OCI-LY7 (cell line): ENCODE data around the gene FAM136A. TPM values are rescaled to one million over a fixed set of nuclear protein-coding genes. Genes with fewer than 3 reads are reported as not detected.

ENCODE experiments used
- BruUV-seq: library from RNA; stranded (reverse); fragments of 400-500 nt; replicated peaks from 2 replicates; lab custom pipeline; 2021; lab: Mats Ljungman, UMichigan
- CTCF ChIA-PET: fragments of 300-600 bp; sonication (Branson Sonifier 250); formaldehyde crosslinking; loops from one replicate; lab custom pipeline; 2022; ENCODE audit warnings: antibody characterized with exemption; ENCODE audit not compliant: unreplicated experiment; lab: Charles Lee
- POLR2A ChIA-PET: fragments of 300-600 bp; sonication (Branson Sonifier 250); formaldehyde crosslinking; loops from one replicate; lab custom pipeline; 2022; ENCODE audit warnings: antibody characterized with exemption; lab: Charles Lee
- DNase-seq: peaks from one replicate; pipeline ENCODE4 v3.0.0-alpha.2; 2015; ENCODE audit warnings: low spot score
- H2AFZ ChIP-seq: fragments of 200-600 bp; sonication (generic), shearing (Covaris generic); 2 replicates; pipeline ENCODE4 v1.6.1; 2014; ENCODE audit warnings: mild to moderate bottlenecking, antibody characterized with exemption, low read length, moderate library complexity
- H3K27ac ChIP-seq: fragments of 200-600 bp; sonication (generic); 2 replicates; pipeline ENCODE4 v1.5.1; 2014; ENCODE audit warnings: mixed run types, low read depth, mild to moderate bottlenecking, moderate library complexity, low read length, inconsistent platforms; ENCODE audit not compliant: poor library complexity, severe bottlenecking
- H3K36me3 ChIP-seq: fragments of 200-600 bp; sonication (generic); 2 replicates; pipeline ENCODE4 v1.6.1; 2014; ENCODE audit warnings: mild to moderate bottlenecking, antibody characterized with exemption, low read length, moderate library complexity, mixed read lengths; ENCODE audit not compliant: insufficient read depth
- H3K4me1 ChIP-seq: fragments of 200-600 bp; sonication (generic); 2 replicates; pipeline ENCODE4 v1.5.1; 2014; ENCODE audit warnings: mild to moderate bottlenecking, low read length; ENCODE audit not compliant: insufficient read depth, poor library complexity, severe bottlenecking
- H3K4me2 ChIP-seq: fragments of 200-600 bp; sonication (generic); 2 replicates; pipeline ENCODE4 v1.6.1; 2014; ENCODE audit warnings: mild to moderate bottlenecking, low read length
- H3K4me3 ChIP-seq: fragments of 200-600 bp; sonication (generic); 2 replicates; pipeline ENCODE4 v1.5.1; 2014; ENCODE audit warnings: mild to moderate bottlenecking, low read depth, low read length; ENCODE audit not compliant: poor library complexity, severe bottlenecking
- H3K79me2 ChIP-seq: fragments of 200-600 bp; sonication (generic); 2 replicates; pipeline ENCODE4 v1.6.1; 2016; ENCODE audit warnings: low read depth, mild to moderate bottlenecking, low read length, moderate library complexity, mixed read lengths; ENCODE audit not compliant: insufficient read depth
- H3K9me2 ChIP-seq: fragments of 200-600 bp; sonication (generic); 2 replicates; pipeline ENCODE4 v1.6.1; 2016; ENCODE audit warnings: mild to moderate bottlenecking, low read length, mixed read lengths; ENCODE audit not compliant: insufficient read depth
- H3K9me3 ChIP-seq: fragments of 200-600 bp; sonication (generic); 2 replicates; pipeline ENCODE4 v1.6.1; 2014; ENCODE audit warnings: mild to moderate bottlenecking, mixed run types, low read length, mixed read lengths
- H4K20me1 ChIP-seq: fragments of 200-600 bp; sonication (generic); 2 replicates; pipeline ENCODE4 v1.6.1; 2014; ENCODE audit warnings: mild to moderate bottlenecking, antibody characterized with exemption, low read length, moderate library complexity, mixed read lengths; ENCODE audit not compliant: insufficient read depth
- EZH2phosphoT487 ChIP-seq: fragments of 200-600 bp; sonication (generic); IDR thresholded peaks from 2 replicates; pipeline ENCODE4 v1.6.1; 2018; ENCODE audit warnings: low read depth, borderline replicate concordance, mild to moderate bottlenecking, mixed run types, antibody characterized with exemption, low read length, moderate library complexity, mixed read lengths
- intact Hi-C: fragments of 100-400 bp; cut with micrococcal nuclease; formaldehyde crosslinking; loops from one replicate; pipeline ENCODE4 v1.10.0; 2022; ENCODE audit not compliant: unreplicated experiment
- total RNA-seq, 2 experiments: library from RNA; depleted of rRNA in 1 of 2; stranded (reverse); fragments of >200 nt in 1 of 2; shearing (Covaris generic) in 1 of 2; gene quantifications; 2 replicates each; pipeline ENCODE4 v1.2.3, GENCODE V29; 2014 to 2022
- TF ChIP-seq, protein P1 (sequence below): fragments of 200-600 bp; sonication (generic); conservative IDR thresholded peaks from 2 replicates; pipeline ENCODE4 v1.5.1; 2014; ENCODE audit warnings: mild to moderate bottlenecking, antibody characterized with exemption, low read length, moderate library complexity, mixed read lengths

FAM136A gene
- total RNA-seq, 2 experiments from 2014 or later: 57.2 to 82.2 TPM

DNA sequence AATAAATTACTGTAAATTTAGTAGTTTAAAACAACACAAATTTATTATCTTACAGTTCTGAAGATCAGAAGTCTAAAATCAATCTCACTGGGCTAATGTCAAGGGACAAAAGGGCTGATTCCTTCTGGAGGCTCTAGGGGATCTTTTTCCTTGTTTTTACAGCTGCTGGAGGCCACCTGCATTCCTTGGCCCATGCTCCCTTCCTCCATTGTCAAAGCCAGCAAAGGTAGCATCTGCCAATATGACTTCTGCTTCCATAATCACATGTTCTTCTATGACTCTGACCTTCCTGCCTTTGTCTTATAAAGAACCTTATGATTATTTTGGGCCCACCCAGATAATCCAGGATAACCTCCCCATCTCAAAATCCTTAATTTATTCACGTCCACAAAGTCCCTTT, 46.0 kb upstream of the FAM136A start:
- intact Hi-C loops: no loop called here
- Histone ChIP-seq H3K9me2 (no peaks in the 10 kb centered on the region), H3K79me2 (no peaks in the 10 kb centered on the region), H3K4me3 (no peak overlapping the region), H4K20me1 (no peaks in the 10 kb centered on the region), H2AFZ (no peak overlapping the region), H3K4me2 (no peak overlapping the region), H3K36me3 (no peaks in the 10 kb centered on the region), H3K27ac (no peak overlapping the region), H3K4me1 (no peaks in the 10 kb centered on the region), H3K9me3 (no peaks in the 10 kb centered on the region)
- BruUV-seq: no TSS peak
- TF ChIP-seq EZH2phosphoT487: no peak
- TF ChIP-seq, protein P1, sequence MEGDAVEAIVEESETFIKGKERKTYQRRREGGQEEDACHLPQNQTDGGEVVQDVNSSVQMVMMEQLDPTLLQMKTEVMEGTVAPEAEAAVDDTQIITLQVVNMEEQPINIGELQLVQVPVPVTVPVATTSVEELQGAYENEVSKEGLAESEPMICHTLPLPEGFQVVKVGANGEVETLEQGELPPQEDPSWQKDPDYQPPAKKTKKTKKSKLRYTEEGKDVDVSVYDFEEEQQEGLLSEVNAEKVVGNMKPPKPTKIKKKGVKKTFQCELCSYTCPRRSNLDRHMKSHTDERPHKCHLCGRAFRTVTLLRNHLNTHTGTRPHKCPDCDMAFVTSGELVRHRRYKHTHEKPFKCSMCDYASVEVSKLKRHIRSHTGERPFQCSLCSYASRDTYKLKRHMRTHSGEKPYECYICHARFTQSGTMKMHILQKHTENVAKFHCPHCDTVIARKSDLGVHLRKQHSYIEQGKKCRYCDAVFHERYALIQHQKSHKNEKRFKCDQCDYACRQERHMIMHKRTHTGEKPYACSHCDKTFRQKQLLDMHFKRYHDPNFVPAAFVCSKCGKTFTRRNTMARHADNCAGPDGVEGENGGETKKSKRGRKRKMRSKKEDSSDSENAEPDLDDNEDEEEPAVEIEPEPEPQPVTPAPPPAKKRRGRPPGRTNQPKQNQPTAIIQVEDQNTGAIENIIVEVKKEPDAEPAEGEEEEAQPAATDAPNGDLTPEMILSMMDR: no peak
- POLR2A ChIA-PET: no interaction called here
- DNase-seq: no peak
- CTCF ChIA-PET: no interaction called here

- no peak for DNase-seq
- H4K20me1 ChIP-seq: no peaks in the 10 kb centered on the region
- TF ChIP-seq EZH2phosphoT487: no peak
- TF ChIP-seq, protein P1: no peak
- H3K4me3 ChIP-seq: no peak overlapping the region
- CTCF ChIA-PET: no interaction called here
- intact Hi-C loops: no loop called here
- H3K36me3 ChIP-seq: no peaks in the 10 kb centered on the region
- no peak overlapping the region for H3K27ac ChIP-seq
- H3K9me2 ChIP-seq: no peaks in the 10 kb centered on the region
- H3K9me3 ChIP-seq: no peaks in the 10 kb centered on the region
- no peaks in the 10 kb centered on the region for H3K79me2 ChIP-seq
- no peak overlapping the region for H2AFZ ChIP-seq
- no TSS peak for BruUV-seq
- no peaks in the 10 kb centered on the region for H3K4me1 ChIP-seq
- POLR2A ChIA-PET: interaction anchor here (0.6 kb wide), 1 partner anchor 9 kb away, joined by 8 read pairs; no protein-coding TSS in a partner anchor
- no peak overlapping the region for H3K4me2 ChIP-seq
Measured at GRCh38 chr2:70344195-70344594, 42.3 kb upstream of the FAM136A start.

DNA sequence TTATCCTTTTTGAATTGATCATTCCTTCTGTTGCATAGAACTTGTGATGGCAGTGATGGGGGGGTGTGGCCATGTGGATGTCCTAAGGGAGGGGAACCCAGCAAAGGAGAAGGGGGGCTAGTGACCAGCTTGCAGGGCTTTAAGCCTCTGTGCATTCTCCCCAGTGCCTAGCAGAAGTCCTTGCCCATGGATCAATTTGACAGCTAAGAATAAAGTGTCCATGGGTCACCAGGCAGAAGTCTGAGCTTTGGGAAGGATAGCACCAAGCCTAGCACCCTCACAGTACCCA, 39.6 kb upstream of the FAM136A start:
- Histone ChIP-seq H3K79me2 (no peaks in the 10 kb centered on the region), H4K20me1 (no peaks in the 10 kb centered on the region), H2AFZ (no peak overlapping the region), H3K4me3 (no peak overlapping the region), H3K36me3 (no peaks in the 10 kb centered on the region), H3K9me2 (no peaks in the 10 kb centered on the region), H3K4me1 (no peaks in the 10 kb centered on the region), H3K4me2 (no peak overlapping the region), H3K9me3 (no peaks in the 10 kb centered on the region), H3K27ac (no peak overlapping the region)
- CTCF ChIA-PET: no interaction called here
- intact Hi-C loops: loop anchor here (1.0 kb wide), 2 partner anchors 276 to 307 kb away; no protein-coding TSS in a partner anchor
- BruUV-seq: no TSS peak
- POLR2A ChIA-PET: no interaction called here
- TF ChIP-seq, protein P1: peak; percentile 53; the same call in 1 of the 2 replicates
- no peak for TF ChIP-seq EZH2phosphoT487
- no peak for DNase-seq
